HG02981 (cell line): ENCODE measurements around the gene TCF20.

Experiments
- ATAC-seq: cut with Tn5 transposase; IDR thresholded peaks from one replicate; pipeline ENCODE4 v1.9.1; 2021; ENCODE audit warnings: mild to moderate bottlenecking, moderate library complexity; ENCODE audit not compliant: unreplicated experiment

Gene TCF20

DNA sequence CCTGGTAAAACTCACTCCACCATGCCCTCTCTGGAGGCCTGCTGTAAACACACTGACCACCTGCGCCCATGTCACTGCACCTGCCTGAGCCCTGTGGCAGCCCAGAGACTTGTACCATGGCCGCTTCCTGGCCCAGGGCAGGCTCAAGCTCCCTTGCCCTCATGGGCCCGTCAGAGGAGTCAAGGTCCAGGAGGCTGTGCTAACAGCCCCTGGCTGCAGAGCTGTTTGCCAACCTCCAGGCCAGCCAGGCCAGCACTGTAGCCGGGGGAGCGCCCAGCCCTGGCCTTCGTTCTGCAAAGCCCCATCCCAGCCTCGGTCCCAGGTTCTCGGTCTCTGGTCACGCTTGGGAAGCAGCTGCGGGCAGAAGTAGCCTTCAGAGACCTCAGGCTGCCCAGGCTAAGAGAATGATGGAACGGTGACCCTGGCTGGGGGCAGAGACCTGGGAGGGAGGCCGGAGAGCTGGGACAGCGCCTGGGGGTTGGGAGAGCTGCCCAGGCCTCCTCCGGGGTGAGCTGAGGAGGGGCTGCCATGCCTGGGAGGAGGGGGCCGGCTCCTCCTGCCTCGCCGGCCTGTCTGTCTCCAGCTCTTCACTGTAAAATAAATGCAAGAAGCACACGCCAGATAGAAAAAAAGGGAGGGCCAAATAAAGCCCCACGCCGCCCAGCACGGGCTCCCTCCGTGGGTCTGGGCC is 11.9 kb upstream of the TCF20 start:
- ATAC-seq: no peak

DNA sequence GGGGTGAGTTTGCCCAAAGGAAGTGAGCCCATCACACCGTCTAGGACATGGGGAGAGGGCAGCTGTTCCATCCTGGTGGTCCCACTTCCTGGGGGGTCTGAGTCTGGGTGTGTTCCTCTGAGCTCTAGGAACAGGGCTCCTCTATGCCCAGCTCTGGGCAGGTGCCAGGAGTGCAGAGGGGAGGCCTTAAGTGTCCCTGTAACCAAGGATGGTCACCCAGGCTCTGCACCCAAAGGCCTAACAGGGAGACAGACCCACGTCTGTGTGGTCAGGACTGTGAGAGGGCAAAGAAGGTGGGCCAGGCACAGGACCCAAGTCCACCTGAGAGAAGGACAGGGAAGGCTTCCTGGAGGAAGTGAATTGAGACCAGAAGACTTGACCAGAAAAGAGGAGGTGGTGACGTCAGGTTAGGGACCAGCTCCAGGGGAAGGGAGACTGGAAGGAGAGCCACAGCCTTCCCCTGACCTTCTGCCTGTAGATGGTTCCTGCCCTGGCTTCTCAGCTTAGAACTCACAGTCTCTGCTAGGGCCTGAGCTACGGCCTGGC is 11.3 kb upstream of the TCF20 start:
- no peak for ATAC-seq

DNA sequence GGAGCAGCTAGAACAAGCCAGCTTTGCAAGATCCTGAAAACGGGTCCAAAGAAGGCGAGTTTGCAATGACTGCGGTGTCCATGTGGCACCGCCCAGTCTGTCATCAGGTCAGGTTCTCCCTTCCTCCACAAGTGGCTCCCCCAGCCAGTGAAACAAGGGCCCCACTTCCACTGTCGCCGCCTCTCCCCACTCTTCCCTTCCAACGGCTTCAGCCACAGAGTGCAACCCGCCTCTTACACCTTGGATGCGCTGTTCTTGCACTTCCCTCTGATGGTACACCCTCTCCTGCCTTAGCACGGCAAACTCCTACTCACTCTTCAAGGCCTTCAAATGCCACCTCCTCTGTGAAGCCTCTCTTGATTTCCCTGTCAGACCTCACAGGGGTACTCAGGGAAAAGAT is 10.8 kb upstream of the TCF20 start:
- ATAC-seq: no peak

DNA sequence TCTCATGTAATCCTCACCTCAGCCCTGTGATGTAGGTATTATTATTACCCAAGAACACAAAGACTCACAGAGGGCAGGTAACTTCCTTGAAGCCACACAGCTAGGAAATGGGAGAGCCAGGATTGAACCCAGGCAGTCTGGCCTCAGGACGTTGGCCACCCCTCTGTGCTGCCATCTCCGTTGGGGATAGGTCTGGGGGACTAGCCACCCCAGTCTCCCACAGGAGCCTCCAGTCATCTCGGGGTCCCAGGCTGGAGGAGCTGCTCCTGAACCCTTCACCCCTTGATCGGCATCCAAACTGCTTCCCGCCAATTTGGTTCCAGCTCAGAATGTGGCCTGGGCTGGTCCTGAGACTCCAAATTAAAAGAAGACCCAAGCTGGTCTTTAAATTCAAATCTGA is 10.4 kb upstream of the TCF20 start:
- no peak for ATAC-seq

DNA sequence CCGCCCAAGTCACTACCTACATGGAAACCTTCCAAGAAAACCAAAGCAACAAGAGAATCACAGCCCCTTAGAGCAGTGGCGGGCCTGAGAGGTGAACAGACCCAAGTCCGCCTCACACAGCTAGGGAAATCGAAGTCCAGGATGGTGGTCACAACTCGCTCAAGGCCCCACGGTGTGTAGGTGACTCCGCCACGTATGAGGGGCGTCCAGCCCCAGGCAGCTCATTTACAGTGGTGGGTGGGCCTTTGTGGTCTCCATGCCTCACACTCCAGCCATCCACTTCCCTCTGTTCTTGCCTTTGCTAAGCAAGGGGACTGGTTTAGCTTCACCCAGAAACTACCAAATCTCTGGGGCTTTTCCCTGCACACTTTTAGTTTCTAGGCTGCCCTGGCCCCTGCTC is 9.7 kb upstream of the TCF20 start:
- no peak for ATAC-seq

DNA sequence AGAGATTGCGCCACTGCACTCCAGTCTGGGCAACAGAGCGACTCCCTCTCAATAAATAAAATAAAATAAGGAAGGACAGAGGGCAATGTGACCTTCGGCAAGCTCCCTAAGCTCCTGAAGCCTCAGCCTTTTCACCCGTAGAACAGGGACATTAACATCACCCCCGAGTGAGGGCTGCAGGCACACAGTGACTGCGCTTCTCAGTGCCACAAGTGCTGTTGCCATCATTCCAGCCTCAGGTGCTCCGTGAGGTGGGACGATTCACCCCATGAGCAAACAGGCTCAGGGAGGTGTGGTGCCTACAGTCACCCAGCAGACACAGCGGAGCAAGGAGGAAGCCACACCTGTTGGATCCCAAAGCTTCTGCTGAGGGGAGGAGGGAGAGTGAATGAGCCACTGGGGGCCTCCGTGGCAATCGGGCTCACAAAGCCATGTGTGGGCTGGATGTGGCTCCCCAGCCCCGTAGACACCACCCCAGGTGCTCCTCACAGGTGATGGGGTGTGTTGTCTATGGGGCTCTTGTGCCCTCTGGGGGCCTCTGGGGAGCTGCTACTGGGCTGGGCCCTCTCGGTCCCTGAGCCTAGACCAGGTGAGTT is 9.1 kb upstream of the TCF20 start:
- no peak for ATAC-seq

DNA sequence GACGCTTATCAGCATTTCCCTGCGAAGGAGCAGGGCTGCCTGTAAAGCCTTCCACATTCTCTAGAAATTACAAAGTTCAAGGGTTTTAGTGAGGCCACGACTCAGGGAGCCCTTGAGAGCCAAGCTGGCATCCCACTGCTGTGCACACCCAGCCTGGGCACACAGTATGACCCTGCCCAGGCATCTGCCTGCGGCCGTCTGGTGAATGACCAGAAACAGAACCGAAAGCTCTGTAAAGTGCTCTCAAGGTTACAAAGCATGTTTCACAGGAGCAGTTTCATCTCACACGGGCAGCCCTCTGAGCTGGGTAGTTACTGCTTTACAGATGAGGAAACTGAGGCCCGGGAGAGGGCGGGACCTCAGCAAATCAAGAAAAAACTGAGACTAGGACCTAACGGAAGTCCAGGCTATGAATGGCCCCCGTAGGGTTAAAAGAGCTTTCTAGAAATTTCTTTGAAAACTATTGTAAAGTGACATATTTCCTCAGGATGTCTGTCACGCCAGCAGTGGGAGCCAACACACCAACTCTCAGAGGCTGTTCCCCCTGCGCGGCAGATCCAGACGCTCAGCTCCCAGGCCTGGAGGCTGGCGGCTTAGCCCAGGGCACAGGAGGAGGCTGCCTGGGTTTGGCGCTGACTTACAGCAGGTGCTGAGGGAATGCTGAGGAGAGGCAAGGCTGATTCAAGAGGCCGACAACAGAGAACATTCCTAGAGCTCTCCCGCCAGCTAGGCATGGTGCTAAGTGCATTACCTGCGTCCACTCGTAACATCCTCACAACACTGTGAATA is 7.7 kb upstream of the TCF20 start:
- no peak for ATAC-seq

DNA sequence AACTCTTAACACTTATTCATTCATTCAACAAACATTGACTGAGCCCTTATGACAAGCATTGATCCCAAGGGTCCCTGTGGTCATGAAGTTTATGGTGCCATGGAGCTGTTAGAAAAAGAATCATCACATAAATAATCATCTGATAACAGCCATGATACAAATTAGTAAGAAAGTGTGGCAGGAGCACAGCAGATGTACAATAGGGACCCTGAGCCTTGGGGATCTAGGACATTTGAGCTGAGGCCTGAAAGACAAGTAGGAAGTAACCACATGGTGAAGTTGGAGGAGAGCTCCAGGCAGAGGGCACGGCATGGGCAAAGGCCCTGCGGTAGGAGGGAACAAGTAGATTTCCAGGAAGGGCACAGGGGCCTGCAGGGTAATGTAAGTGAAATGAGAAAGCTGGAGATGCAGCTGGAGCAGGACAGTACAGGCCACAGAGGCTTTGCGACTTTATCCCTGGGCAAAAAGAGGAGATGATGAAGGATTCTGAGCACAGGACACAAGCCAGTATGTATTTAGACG is 6.8 kb upstream of the TCF20 start:
- no peak for ATAC-seq

DNA sequence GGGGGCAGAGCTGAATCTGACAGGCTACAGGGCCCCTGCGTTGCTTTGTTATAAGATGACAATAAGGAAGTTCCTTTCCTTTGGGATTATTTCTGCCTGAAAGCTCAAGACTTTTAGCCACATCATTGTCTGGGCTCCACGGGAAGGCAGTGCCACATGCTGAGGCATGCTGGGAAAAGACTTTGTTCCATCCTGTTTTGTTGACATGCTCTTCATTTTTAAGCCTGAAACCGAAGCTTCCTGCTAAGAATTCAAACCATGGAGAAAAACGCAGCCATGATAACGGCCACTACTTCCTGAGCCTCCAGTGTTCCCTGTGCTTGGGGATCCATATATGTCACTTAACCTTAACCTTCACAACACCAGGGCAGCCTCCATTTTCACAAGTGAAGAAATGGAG is 5.5 kb upstream of the TCF20 start:
- ATAC-seq: no peak

DNA sequence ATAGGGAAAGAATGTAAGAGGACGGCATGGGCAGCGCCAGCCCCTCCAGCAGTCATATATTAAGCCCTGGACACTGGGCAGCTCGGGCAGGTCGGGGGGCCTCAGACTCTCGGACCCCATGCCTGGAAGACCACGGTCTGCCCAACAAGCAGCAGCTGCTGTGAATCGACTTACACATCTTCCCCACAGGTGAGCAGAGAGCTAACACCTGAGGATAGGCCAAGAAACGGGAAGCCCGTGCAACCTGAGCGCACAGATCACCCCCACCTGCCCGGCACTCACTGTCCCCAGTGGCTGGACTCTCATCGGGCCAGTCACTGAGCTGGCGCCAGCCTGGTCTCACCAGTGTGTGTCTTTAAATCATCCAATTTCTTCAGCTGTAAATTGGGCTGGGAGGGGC is 4.7 kb upstream of the TCF20 start:
- no peak for ATAC-seq

DNA sequence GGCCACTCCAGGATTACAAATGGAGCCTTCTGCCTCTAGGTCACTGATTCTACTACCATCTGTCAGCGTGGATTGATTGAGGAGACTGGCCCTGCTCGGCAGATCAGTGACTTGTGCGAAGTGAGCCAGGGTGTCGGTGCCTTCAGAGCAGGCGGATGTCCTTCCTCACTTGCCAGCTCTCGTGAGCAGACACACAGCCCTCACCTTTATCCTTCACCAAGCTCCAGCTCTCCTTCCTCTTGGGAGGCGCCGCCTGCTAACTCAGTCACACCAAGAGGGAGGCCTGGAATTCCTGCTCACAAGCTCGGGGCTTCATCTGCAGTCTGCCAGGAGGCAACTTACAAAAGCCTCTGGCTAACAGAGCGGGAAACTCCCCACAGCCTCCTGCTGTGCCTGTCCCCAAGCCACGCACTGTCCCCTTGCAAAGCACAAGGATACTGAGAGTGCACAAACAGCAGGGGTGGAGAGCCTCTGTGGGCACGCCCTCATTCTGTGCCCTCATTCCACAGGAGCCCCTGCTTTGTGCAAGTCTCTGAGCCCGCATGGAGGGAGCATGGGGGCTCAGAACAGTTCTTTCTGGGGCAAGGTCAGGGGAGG is 3.5 kb upstream of the TCF20 start:
- no peak for ATAC-seq

DNA sequence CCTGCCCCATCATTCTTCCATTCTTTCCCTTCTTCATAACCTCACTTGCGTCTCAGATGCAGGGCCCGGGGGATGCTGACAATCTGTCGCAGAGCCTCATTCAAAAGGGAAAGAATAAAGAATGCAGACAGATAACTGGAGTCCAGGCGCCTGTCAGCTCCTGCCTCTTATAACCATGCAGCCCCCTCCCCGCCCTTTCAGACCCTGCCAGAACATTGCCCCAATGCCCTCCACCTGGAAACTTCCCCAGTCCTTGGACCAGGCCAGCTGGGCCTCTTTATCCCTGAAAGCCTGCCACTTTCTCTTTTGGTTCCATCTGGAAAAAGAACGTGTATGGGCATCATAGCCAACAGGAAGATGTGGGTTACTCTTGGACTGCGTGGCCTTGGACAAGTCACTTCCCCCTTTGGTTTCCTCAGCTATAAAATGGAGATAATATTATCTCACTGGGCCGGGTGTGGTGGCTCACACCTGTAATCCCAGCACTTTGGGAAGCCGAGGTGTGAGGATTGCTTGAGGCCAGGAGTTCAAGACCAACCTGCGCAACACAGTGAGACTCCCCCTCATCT is 2.1 kb upstream of the TCF20 start:
- no peak for ATAC-seq

DNA sequence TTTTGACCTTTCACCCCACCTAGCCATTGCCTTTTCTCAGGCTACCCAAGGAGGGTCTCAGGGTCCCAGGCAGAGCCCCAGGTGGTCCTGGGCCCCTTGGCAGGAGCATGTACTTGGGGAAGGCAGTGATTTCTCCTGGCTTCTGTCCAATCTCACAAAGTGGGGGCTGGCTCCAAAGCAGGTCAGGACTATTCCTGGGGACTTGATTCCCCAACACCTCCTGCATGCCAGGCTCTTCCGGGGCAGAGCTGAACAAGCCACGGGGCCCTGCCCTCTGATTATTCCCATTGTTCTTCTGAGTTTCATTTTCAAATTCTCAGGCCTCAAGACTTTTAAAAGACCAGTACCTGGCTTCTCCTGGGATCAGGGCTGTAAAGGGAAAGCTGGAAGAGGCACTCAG is 1.5 kb upstream of the TCF20 start:
- ATAC-seq: no peak

DNA sequence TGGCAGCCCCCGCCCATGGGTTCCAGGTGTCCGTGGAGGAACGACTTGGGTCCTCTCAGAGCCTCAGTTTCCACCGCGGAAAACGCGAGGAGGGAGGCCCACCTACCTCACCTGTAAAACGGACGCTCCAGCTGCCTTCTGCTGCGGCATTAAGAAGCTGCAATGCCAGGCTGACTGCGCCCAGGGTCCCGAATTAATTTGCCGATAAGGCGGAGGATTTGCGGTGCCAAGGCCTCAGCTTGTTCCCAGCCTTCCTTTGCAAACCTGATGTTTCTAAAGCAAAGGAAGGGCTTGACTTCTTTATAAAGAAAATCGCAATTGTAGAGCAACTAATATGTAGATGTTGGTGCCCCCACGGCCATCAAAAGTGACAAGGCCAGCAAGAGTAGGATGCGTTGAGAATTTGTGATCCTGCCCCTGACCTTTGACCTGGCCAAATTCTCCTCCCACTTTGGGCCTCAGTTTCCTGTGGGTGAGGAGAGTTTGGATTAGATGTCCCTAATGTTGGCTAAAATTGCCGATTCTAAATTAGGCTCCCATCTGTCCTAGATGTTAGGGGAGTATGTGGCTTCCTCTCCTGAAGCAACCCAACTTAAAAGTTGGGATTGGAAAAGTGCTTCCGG is 849 bp upstream of the TCF20 start:
- ATAC-seq: no peak

DNA sequence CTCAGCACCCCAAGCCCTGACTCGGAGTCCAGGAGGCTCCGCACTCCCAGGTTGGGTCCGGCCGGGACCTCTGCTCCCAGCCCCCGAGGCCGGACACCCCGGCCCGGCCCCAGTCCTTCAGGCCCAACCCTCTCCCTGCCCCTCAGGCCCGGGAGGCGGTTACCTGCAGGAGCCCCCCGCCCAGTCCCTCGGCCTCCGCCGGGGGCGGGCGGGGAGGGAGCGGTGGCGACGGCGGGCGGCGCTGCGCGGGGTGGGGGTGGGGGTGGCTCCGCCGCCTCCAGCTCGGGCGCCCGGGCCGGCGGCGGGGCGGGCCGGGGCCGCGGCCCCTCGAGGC is 310 bp downstream of the TCF20 start:
- peak; percentile 25 for ATAC-seq

DNA sequence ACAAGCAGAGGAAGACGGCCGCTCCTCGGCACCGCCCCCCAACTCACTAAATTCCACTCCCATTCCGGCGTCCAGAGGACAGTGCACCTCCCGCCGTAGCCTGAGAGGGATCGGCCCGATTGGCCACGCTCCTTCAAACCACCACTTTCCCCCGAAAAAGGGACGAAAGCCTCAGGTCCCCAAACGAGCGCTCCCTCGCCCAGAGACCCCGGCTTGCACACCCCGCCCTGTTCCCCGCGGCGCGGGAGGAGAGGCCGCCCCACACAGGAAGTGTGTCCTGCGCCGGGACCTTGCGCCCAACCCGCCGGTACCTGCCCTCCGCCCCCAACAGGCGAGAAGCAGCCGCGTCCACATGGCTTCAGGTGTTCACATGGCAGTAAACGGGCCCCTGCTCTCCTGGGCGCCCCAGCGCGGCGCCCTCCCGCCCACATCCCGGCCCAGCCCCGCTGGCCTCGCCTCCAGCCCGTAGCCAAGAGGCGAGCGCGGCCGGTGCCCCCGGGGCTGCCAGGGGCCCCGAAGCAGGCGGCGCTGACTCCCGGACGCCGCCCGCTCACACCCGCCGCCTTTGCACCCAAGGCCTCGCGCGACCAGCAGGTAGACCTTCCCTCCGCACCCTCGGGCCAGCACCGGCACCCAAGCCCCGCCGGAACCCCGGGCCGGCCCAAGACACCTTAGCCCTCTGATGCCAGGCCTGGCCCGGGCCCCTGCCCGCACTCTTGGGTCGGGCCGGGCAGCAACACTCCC is 849 bp downstream of the TCF20 start:
- peak; percentile 43 for ATAC-seq

DNA sequence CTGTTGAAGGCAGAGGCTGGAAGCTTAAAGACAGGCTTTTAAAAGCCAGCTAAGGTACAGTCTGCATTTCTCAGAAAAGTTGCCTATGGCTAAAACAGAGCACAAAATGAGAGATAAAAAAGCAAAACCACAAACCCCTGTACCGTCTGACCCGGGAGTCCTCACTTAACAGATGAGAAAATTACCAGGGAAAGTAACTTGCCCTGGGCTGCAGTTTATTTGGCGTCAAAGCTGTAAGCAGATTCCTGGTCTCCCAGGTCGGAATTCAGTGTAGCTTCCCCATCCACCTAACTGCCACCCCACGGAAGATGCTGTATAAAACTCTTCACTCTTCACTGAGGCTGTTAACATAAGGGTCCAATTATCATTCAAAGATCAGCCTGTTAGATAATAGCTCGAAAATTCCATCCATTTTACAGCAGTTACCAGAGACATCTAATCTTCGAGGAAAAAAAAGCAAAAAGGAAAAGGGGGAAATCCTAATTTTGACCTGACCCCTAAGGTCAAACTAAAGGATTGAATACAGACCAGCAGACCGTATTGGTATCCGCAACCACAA is 1.5 kb downstream of the TCF20 start:
- ATAC-seq: no peak

DNA sequence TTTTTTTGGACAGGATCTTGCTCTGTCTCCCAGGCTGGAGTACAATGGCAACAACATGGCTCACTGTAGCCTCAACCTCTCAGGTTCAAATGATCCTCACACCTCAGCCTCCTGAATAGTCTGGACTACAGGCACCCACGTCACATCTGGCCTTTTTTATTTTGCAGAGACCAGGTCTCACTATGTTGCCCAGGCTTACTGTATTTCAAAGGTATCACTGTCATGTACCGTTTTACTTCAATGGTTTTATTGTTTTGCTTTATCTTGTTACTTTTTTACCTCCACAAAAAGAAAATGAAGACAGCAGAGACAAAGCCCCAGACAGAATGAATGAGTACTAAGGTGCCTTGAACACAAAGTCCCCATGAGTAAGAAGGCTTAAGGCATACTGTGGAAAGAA is 5.1 kb downstream of the TCF20 start:
- ATAC-seq: no peak

DNA sequence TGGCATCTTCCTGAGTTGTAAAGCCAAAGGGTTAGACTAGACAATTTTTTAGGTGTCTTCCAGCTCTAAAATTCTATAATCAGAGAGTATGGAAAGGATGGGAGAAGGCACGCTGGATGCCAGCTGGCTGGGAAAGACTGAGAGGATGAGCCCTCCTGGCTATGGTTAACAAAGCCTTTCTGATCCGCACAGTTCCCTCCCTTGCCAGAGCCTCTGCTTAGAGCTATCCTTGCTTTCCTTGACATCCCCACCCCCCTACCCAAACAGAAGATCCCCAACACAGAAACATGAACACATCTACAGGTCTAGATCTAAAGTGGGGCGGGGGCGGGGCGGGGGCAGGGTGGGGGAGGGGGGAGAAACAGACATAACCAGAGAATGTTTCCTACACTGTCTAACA is 6.5 kb downstream of the TCF20 start:
- ATAC-seq: no peak

DNA sequence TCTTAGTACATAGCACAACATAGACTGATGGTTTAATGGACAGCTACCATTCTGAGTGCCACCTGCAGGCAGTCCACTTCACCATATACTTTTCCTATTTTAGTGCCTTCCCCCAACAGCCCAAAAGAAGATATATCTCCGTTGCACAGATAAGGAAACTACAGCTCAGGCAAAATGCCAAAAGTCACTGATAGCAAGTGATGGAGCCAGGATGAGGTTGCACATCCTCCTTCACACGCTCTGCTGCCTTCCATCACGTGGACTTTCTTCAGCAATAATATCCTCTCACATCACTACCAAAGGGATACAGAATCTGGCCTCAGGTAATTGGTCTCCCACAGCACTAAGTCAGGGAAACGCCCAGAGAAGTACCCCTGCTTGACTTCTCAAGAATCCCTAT is 7.5 kb downstream of the TCF20 start:
- no peak for ATAC-seq
